Keratinocyte (primary cell): ENCODE results near the gene FAM107B. TPM values are rescaled to one million over a fixed set of nuclear protein-coding genes. Genes with fewer than 3 reads are reported as not detected.

Experiments used
- DNase-seq: peaks from one replicate; pipeline ENCODE4 v3.0.0-alpha.2; 2011; ENCODE audit warnings: low read depth, missing footprints, low spot score
- FAIRE-seq: peaks from 2 replicates; lab custom pipeline; 2011; peaks lifted over from hg19 to GRCh38; lab: Jason Lieb, UNC
- H2AFZ ChIP-seq: 2 replicates; pipeline ENCODE4 v1.6.0; 2012; ENCODE audit warnings: low read length, control low read depth, inconsistent platforms; ENCODE audit not compliant: control insufficient read depth
- H3K27ac ChIP-seq: 2 replicates; pipeline ENCODE4 v1.5.1; 2011; ENCODE audit warnings: low read length; ENCODE audit not compliant: control insufficient read depth, insufficient read depth
- H3K27me3 ChIP-seq: 3 replicates; pipeline ENCODE4 v1.6.0; 2011; ENCODE audit warnings: low read length; ENCODE audit not compliant: control insufficient read depth, insufficient read depth; ENCODE audit errors: extremely low read depth
- H3K36me3 ChIP-seq, 2 experiments: 2 replicates in 1 of 2; 3 replicates in 1 of 2; pipeline ENCODE4 v1.5.1; 2011; ENCODE audit warnings: low read length in 2 of 2, mild to moderate bottlenecking in 1 of 2; ENCODE audit not compliant: control insufficient read depth in 2 of 2, insufficient read depth in 2 of 2; ENCODE audit errors: extremely low read depth in 1 of 2
- H3K4me1 ChIP-seq: 3 replicates; pipeline ENCODE4 v1.5.1; 2011; ENCODE audit warnings: low read length; ENCODE audit not compliant: control insufficient read depth, insufficient read depth; ENCODE audit errors: extremely low read depth
- H3K4me2 ChIP-seq: 3 replicates; pipeline ENCODE4 v1.6.0; 2011; ENCODE audit warnings: low read depth, low read length; ENCODE audit not compliant: control insufficient read depth, insufficient read depth; ENCODE audit errors: extremely low read depth
- H3K4me3 ChIP-seq, 3 experiments: fragments of 200-600 bp in 1 of 3; sonication (generic) in 1 of 3; 2 replicates in 2 of 3; 3 replicates in 1 of 3; pipeline ENCODE4 v1.5.1; 2011 to 2016; ENCODE audit warnings: low read length in 3 of 3, mild to moderate bottlenecking in 3 of 3, control low read depth in 2 of 3, inconsistent platforms in 1 of 3, low read depth in 1 of 3, mixed read lengths in 1 of 3, mixed run types in 1 of 3, moderate library complexity in 1 of 3; ENCODE audit not compliant: control insufficient read depth in 2 of 3, insufficient read depth in 2 of 3; ENCODE audit errors: extremely low read depth in 1 of 3
- H3K79me2 ChIP-seq: 2 replicates; pipeline ENCODE4 v1.6.0; 2012; ENCODE audit warnings: low read length; ENCODE audit not compliant: control insufficient read depth, insufficient read depth
- H3K9ac ChIP-seq: 3 replicates; pipeline ENCODE4 v1.6.0; 2011; ENCODE audit warnings: low read length; ENCODE audit not compliant: control insufficient read depth, insufficient read depth; ENCODE audit errors: extremely low read depth
- H3K9me1 ChIP-seq: 3 replicates; pipeline ENCODE4 v1.6.0; 2011; ENCODE audit warnings: low read length; ENCODE audit not compliant: control insufficient read depth, insufficient read depth; ENCODE audit errors: extremely low read depth
- H3K9me3 ChIP-seq: 2 replicates; pipeline ENCODE4 v1.5.1; 2012; ENCODE audit warnings: low read depth, low read length; ENCODE audit not compliant: control insufficient read depth
- H4K20me1 ChIP-seq: 3 replicates; pipeline ENCODE4 v1.6.0; 2011; ENCODE audit warnings: low read length; ENCODE audit not compliant: control insufficient read depth, insufficient read depth; ENCODE audit errors: extremely low read depth
- EZH2 ChIP-seq: IDR thresholded peaks from one replicate; pipeline ENCODE4 v1.6.1; 2012; ENCODE audit warnings: inconsistent platforms, mild to moderate bottlenecking, low read length, moderate library complexity
- dilution Hi-C: fragments of 300-500 bp; cut with MboI; formaldehyde crosslinking; loops from one replicate; pipeline ENCODE4 v1.7.0; 2020; ENCODE audit warnings: low sequenced_read_pairs; ENCODE audit not compliant: extremely low pct_ligation_motif_present
- polyA plus RNA-seq, 5 experiments: library from polyadenylated mRNA; depleted of rRNA in 3 of 5; stranded (reverse) in 3 of 5; stranded (forward) in 1 of 5; unstranded in 1 of 5; fragments of >200 nt; gene quantifications; 1 replicate in 1 of 5; 2 replicates in 3 of 5; 3 replicates in 1 of 5; pipeline versions ENCODE4 v1.2.1 to v1.2.3, GENCODE V29; 2011 to 2012; ENCODE audit warnings: missing spikeins in 2 of 5, low read depth in 1 of 5, low replicate concordance in 1 of 5
- TF ChIP-seq, protein P1 (sequence below), 3 experiments: IDR thresholded peaks in 1 of 3; conservative IDR thresholded peaks in 1 of 3; optimal IDR thresholded peaks in 1 of 3; 2 replicates in 2 of 3; 3 replicates in 1 of 3; pipeline versions ENCODE3 to v1.5.1; 2011; ENCODE audit warnings: low read length in 3 of 3, mild to moderate bottlenecking in 3 of 3, moderate library complexity in 2 of 3, control low read depth in 1 of 3, inconsistent platforms in 1 of 3; ENCODE audit not compliant: insufficient read depth in 2 of 3; ENCODE audit errors: extremely low read depth in 1 of 3

FAM107B gene
- polyA plus RNA-seq, 1 donor (not counting 4 experiments of a cell fraction or from before 2014, with no cell fraction given), result 8.7 TPM

DNA sequence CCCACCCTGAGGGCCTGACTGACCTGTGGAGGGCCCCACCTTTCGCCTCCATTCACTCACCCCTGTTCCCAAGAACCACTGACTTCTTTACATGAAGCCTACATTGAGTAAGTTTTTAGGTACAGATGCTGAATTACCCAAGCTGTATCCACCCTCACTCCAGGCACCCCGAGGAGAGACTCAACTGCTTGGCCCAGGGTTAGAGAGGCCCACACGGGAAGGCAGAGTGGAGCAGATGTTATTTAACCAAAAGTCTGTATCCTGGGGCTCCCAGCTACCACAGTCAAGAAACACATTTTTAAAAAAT lies 230.8 kb downstream of the FAM107B start:
- DNase-seq, result no peak
- H3K79me2 ChIP-seq, result no peaks in the 10 kb centered on the region
- no peaks in the 10 kb centered on the region for H4K20me1 ChIP-seq

GRCh38 chr10:14543046-14543903 lies 231.4 kb downstream of the FAM107B start:
- TF ChIP-seq EZH2, result no peak
- TF ChIP-seq, protein P1, sequence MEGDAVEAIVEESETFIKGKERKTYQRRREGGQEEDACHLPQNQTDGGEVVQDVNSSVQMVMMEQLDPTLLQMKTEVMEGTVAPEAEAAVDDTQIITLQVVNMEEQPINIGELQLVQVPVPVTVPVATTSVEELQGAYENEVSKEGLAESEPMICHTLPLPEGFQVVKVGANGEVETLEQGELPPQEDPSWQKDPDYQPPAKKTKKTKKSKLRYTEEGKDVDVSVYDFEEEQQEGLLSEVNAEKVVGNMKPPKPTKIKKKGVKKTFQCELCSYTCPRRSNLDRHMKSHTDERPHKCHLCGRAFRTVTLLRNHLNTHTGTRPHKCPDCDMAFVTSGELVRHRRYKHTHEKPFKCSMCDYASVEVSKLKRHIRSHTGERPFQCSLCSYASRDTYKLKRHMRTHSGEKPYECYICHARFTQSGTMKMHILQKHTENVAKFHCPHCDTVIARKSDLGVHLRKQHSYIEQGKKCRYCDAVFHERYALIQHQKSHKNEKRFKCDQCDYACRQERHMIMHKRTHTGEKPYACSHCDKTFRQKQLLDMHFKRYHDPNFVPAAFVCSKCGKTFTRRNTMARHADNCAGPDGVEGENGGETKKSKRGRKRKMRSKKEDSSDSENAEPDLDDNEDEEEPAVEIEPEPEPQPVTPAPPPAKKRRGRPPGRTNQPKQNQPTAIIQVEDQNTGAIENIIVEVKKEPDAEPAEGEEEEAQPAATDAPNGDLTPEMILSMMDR (optimal IDR thresholded peaks at IDR 0.05 in 1 of 3, IDR thresholded peaks at IDR 0.05 in 1 of 3, conservative IDR thresholded peaks at IDR 0.05 in 1 of 3; ENCODE audit: extremely low read depth in 1 of 3, insufficient read depth in 2 of 3, low read length in 3 of 3), result no peak
- H3K27ac ChIP-seq, result no peak overlapping the region
- DNase-seq, result no peak
- H3K9me3 ChIP-seq, result no peaks in the 10 kb centered on the region
- dilution Hi-C loops, result no loop called here
- no peaks in the 10 kb centered on the region for H3K79me2 ChIP-seq
- FAIRE-seq, result no peak
- H3K4me1 ChIP-seq, result no peaks in the 10 kb centered on the region
- H3K4me2 ChIP-seq, result no peak overlapping the region
- H3K9me1 ChIP-seq, result no peaks in the 10 kb centered on the region
- H4K20me1 ChIP-seq, result no peaks in the 10 kb centered on the region
- no peaks in the 10 kb centered on the region for H3K27me3 ChIP-seq
- H2AFZ ChIP-seq, result no peak overlapping the region
- H3K4me3 ChIP-seq, result no peak overlapping the region
- peaks cover 0 to 2% of the 10 kb centered on the region in 2 experiments for H3K36me3 ChIP-seq
- H3K9ac ChIP-seq, result no peak overlapping the region

More for the DNA sequence above, 230.8 kb downstream of the FAM107B start:
- Histone ChIP-seq H3K27ac (no peak overlapping the region), H3K9me3 (no peaks in the 10 kb centered on the region), H3K36me3 (no peaks in the 10 kb centered on the region), H3K4me2 (no peak overlapping the region), H3K4me1 (no peaks in the 10 kb centered on the region), H3K9me1 (no peaks in the 10 kb centered on the region), H2AFZ (no peak overlapping the region), H3K27me3 (no peaks in the 10 kb centered on the region), H3K9ac (no peak overlapping the region), H3K4me3 (no peak overlapping the region)
- dilution Hi-C loops, result no loop called here
- no peak for FAIRE-seq
- TF ChIP-seq EZH2, result no peak
- TF ChIP-seq, protein P1 (optimal IDR thresholded peaks at IDR 0.05 in 1 of 3, IDR thresholded peaks at IDR 0.05 in 1 of 3, conservative IDR thresholded peaks at IDR 0.05 in 1 of 3; ENCODE audit: extremely low read depth in 1 of 3, insufficient read depth in 2 of 3, low read length in 3 of 3), result no peak
